COLO668 (cell line): ENCODE measurements around the gene PDXP.
A peak's percentile ranks its signal among the peaks of the same experiment; 100 is the strongest.
"Not testable (repeated sequence)": the region's sequence is repeated elsewhere in the genome, so short reads cannot be mapped to it uniquely, and the experiment has no call there.

Source experiments
- DNase-seq: peaks from one replicate; lab custom pipeline; 2025; ENCODE audit not compliant: unreplicated experiment; lab: John Stamatoyannopoulos, UW

PDXP gene

GRCh38 chr22:37672920-37673455 is 14.5 kb downstream of the PDXP start:
- DNase-seq: no peak

- DNase-seq: no peak
Observed at GRCh38 chr22:37674248-37674647, 15.7 kb downstream of the PDXP start.

- peak; percentile 86 for DNase-seq
Observed at GRCh38 chr22:37674951-37675929, 16.7 kb downstream of the PDXP start, which contains the start of gene LGALS1. TSS of gene LGALS1 (plus strand) at chr22:37675636. CDS start at chr22:37675703, 67 bp downstream.

GRCh38 chr22:37675930-37676735 is 17.6 kb downstream of the PDXP start:
- DNase-seq: no peak

- DNase-seq: peak; percentile 86
Observed at GRCh38 chr22:37676736-37677492, 18.4 kb downstream of the PDXP start.

- DNase-seq: no peak
Observed at GRCh38 chr22:37677493-37677974, 19.0 kb downstream of the PDXP start.

GRCh38 chr22:37678372-37678771 is 19.8 kb downstream of the PDXP start:
- no peak for DNase-seq

- no peak for DNase-seq
Observed at GRCh38 chr22:37679670-37680069, 21.1 kb downstream of the PDXP start.

- DNase-seq: no peak
Observed at GRCh38 chr22:37680191-37680851, 21.8 kb downstream of the PDXP start.

GRCh38 chr22:37681001-37681424 is 22.5 kb downstream of the PDXP start:
- DNase-seq: no peak

- DNase-seq: peak; percentile 71
Observed at GRCh38 chr22:37681556-37682049, 23.1 kb downstream of the PDXP start.

GRCh38 chr22:37684803-37685615 is 26.5 kb downstream of the PDXP start:
- no peak for DNase-seq

- DNase-seq: peak; percentile 87
Observed at GRCh38 chr22:37686002-37686982, 27.8 kb downstream of the PDXP start, which contains the start of gene NOL12. TSS of gene NOL12 (plus strand) at chr22:37686343. CDS start at chr22:37686393, 50 bp downstream.

- no peak for DNase-seq
Observed at GRCh38 chr22:37690407-37690806, 31.9 kb downstream of the PDXP start.

GRCh38 chr22:37690901-37691504 is 32.5 kb downstream of the PDXP start:
- DNase-seq: no peak

- no peak for DNase-seq
Observed at GRCh38 chr22:37692627-37693285, 34.2 kb downstream of the PDXP start.

GRCh38 chr22:37694131-37694530 is 35.6 kb downstream of the PDXP start:
- DNase-seq: not testable (repeated sequence)
